Epithelial cell of esophagus (primary cell): ENCODE results near the gene C1orf35.
"Not testable (repeated sequence)": the region's sequence is repeated elsewhere in the genome, so short reads cannot be mapped to it uniquely, and the experiment has no call there.

Experiments
- DNase-seq: peaks from one replicate; pipeline ENCODE4 v3.0.0; 2010; ENCODE audit warnings: low read depth
- H3K4me3 ChIP-seq: 2 replicates; pipeline ENCODE4 v1.5.1; 2011; ENCODE audit warnings: mild to moderate bottlenecking, low read length, control low read depth
- TF ChIP-seq, protein P1 (sequence below): IDR thresholded peaks from 2 replicates; pipeline ENCODE4 v1.5.1; 2011; ENCODE audit warnings: low read depth, mild to moderate bottlenecking, low read length, control low read depth, inconsistent platforms; ENCODE audit not compliant: insufficient read depth; ENCODE audit errors: missing control alignments

C1orf35 gene

GRCh38 chr1:228117335-228117734 is 14.2 kb upstream of the C1orf35 start:
- DNase-seq: no peak
- TF ChIP-seq, protein P1, sequence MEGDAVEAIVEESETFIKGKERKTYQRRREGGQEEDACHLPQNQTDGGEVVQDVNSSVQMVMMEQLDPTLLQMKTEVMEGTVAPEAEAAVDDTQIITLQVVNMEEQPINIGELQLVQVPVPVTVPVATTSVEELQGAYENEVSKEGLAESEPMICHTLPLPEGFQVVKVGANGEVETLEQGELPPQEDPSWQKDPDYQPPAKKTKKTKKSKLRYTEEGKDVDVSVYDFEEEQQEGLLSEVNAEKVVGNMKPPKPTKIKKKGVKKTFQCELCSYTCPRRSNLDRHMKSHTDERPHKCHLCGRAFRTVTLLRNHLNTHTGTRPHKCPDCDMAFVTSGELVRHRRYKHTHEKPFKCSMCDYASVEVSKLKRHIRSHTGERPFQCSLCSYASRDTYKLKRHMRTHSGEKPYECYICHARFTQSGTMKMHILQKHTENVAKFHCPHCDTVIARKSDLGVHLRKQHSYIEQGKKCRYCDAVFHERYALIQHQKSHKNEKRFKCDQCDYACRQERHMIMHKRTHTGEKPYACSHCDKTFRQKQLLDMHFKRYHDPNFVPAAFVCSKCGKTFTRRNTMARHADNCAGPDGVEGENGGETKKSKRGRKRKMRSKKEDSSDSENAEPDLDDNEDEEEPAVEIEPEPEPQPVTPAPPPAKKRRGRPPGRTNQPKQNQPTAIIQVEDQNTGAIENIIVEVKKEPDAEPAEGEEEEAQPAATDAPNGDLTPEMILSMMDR: no peak
- H3K4me3 ChIP-seq: no peak overlapping the region

DNA sequence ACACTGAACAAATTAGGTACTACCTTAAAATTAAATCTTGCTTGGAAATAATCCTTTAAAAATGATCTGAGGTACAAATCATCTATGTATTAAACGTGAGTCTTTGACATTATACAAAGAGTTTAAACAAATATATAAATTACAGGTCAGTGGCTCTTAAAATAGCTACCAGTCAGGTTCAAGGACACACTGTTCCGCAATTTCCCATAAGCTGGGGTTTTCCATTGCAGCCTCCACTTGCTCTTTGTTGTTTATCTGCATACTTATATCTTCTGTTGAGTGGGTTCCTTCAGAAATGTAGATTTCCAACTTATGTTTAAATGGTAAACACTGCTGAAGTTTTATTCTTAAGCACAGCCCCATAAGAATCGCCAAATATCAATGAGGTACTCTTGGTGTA is 11.7 kb upstream of the C1orf35 start:
- TF ChIP-seq, protein P1: no peak
- no peak for DNase-seq
- no peak overlapping the region for H3K4me3 ChIP-seq

- no peak overlapping the region for H3K4me3 ChIP-seq
- no peak for DNase-seq
- TF ChIP-seq, protein P1: no peak
These were observed 9.5 kb upstream of the C1orf35 start for GRCh38 chr1:228112617-228113016.

DNA sequence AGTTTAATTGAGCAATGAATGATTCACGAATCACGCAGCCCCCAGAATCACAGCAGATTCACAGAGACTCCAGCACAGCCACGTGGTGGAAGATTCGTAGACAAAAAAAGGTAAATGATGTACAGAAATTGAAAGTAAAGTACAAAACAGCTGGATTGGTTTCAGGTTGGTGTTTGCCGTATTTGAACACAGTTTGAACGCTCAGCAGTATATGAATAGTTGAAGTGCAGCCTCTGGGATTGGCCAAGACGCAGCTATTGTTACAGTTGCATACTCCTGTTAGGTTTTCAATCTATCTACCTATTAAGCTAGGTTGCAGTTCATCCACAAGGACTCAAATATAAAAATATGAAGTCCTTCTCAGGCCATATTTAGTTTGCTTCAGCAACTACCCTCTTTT is 9.0 kb upstream of the C1orf35 start:
- no peak for DNase-seq
- H3K4me3 ChIP-seq: no peak overlapping the region
- TF ChIP-seq, protein P1: no peak

- not testable (repeated sequence) for DNase-seq, H3K4me3 ChIP-seq
These were observed 8.2 kb upstream of the C1orf35 start for GRCh38 chr1:228111315-228111714.

DNA sequence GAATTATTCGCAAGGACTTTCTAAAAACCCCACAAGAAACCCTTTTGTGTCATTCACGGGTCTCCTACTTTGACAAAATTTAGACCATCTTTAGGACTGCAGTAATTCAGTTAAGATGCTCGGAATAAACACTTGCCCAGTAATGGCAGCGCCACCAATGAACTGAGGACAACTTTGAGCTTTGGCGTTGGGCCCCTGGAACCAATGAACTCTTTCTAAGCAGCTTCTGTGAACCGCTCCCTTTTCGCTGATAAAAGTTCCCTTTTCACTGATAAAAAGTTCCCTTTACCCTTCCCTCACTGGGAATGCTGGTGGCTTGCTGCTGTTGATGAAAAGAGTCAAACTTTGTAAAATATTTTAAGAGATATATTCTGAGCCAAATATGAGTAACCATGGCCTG is 7.4 kb upstream of the C1orf35 start:
- TF ChIP-seq, protein P1: no peak
- no peak for DNase-seq
- H3K4me3 ChIP-seq: no peak overlapping the region

DNA sequence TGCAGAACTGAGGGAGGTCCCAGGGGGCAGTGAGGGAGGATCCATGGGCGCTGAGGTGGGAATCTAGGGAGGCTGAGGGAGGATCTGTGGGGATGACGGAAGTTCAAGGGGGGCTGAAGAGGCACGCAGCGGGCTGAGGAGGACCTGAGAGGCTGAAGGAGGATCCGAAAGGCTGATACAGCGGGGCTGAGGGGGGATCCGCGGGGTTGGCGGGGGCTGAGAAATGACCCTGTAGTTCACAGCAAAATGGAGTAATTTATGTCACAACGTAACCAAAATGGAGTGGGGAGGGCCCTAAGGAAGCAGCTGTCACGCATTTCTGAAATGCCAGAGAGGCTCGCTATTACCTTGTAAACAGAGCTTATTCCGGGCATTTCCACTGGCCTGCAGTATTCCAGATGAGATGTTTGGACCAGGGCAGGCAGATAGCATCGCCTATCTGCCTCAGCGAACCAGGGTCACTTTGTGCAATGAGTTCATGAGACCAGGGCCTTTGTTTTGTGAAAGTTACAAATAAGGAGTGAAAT is 6.9 kb upstream of the C1orf35 start:
- TF ChIP-seq, protein P1: no peak
- H3K4me3 ChIP-seq: peak overlapping the region; percentile 95
- no peak for DNase-seq
